G401 (cell line): ENCODE results near the gene MPV17L2. TPM values are rescaled to one million over a fixed set of nuclear protein-coding genes. Genes with fewer than 3 reads are reported as not detected.

Experiments used
- DNase-seq: peaks from one replicate; pipeline ENCODE4 v3.0.0-alpha.2; 2015; ENCODE audit warnings: low spot score
- in situ Hi-C: cut with HindIII; loops from 2 replicates; pipeline ENCODE4 v1.10.0; 2016; ENCODE audit warnings: low sequenced_read_pairs, mixed read lengths
- total RNA-seq: library from RNA; depleted of rRNA; stranded (reverse); fragments of >200 nt; shearing (Covaris generic); gene quantifications from 2 replicates; pipeline ENCODE4 v1.2.3, GENCODE V29; 2014

Gene MPV17L2
- total RNA-seq, 1 experiment from 2014 or later: 30.4 TPM

- in situ Hi-C loops: no loop called here
- no peak for DNase-seq
These were observed 16.4 kb upstream of the MPV17L2 start for GRCh38 chr19:18176367-18177310.

- in situ Hi-C loops: no loop called here
- DNase-seq: no peak
These were observed 13.1 kb upstream of the MPV17L2 start for GRCh38 chr19:18179957-18180356.

- no peak for DNase-seq
- in situ Hi-C loops: no loop called here
These were observed 9.5 kb upstream of the MPV17L2 start for GRCh38 chr19:18183529-18183928.

- in situ Hi-C loops: no loop called here
- DNase-seq: no peak
These were observed 7.5 kb upstream of the MPV17L2 start for GRCh38 chr19:18185538-18185937.

GRCh38 chr19:18190278-18190677 lies 2.7 kb upstream of the MPV17L2 start:
- DNase-seq: no peak

GRCh38 chr19:18191640-18192062 lies 1.4 kb upstream of the MPV17L2 start:
- in situ Hi-C loops: no loop called here
- no peak for DNase-seq

More at GRCh38 chr19:18190278-18190677, 2.7 kb upstream of the MPV17L2 start:
- in situ Hi-C loops: no loop called here

- in situ Hi-C loops: no loop called here
- DNase-seq: no peak
These were observed 566 bp downstream of the MPV17L2 start for GRCh38 chr19:18193388-18194180.

- in situ Hi-C loops: no loop called here
- no peak for DNase-seq
These were observed 1.1 kb downstream of the MPV17L2 start for GRCh38 chr19:18194181-18194530.

- in situ Hi-C loops: no loop called here
- DNase-seq: no peak
These were observed 1.7 kb downstream of the MPV17L2 start for GRCh38 chr19:18194554-18195238.

- DNase-seq: no peak
- in situ Hi-C loops: no loop called here
These were observed 3.5 kb downstream of the MPV17L2 start for GRCh38 chr19:18196511-18196845.

- DNase-seq: no peak
- in situ Hi-C loops: no loop called here
These were observed 4.3 kb downstream of the MPV17L2 start for GRCh38 chr19:18197306-18197705.

- no peak for DNase-seq
- in situ Hi-C loops: no loop called here
These were observed 4.9 kb downstream of the MPV17L2 start for GRCh38 chr19:18197941-18198340.

GRCh38 chr19:18198374-18198773 lies 5.4 kb downstream of the MPV17L2 start:
- DNase-seq: no peak
- in situ Hi-C loops: no loop called here

- in situ Hi-C loops: no loop called here
These were observed 9.4 kb downstream of the MPV17L2 start for GRCh38 chr19:18202397-18202777.

GRCh38 chr19:18202778-18203407 lies 9.9 kb downstream of the MPV17L2 start:
- peak; percentile 44 for DNase-seq
- in situ Hi-C loops: no loop called here

More at GRCh38 chr19:18202397-18202777, 9.4 kb downstream of the MPV17L2 start:
- no peak for DNase-seq

- DNase-seq: peak; percentile 64
- in situ Hi-C loops: no loop called here
These were observed 10.4 kb downstream of the MPV17L2 start for GRCh38 chr19:18203408-18203862.

GRCh38 chr19:18203863-18204393 lies 10.9 kb downstream of the MPV17L2 start, which contains the start of gene RAB3A:
Gene RAB3A, minus strand, starts transcription at chr19:18204042. Its CDS starts 1,302 bp downstream, at chr19:18202740.
- in situ Hi-C loops: no loop called here

GRCh38 chr19:18204394-18205199 lies 11.6 kb downstream of the MPV17L2 start:
- no peak for DNase-seq

More at GRCh38 chr19:18203863-18204393, 10.9 kb downstream of the MPV17L2 start, which contains the start of gene RAB3A:
- DNase-seq: peak; percentile 100

More at GRCh38 chr19:18204394-18205199, 11.6 kb downstream of the MPV17L2 start:
- in situ Hi-C loops: no loop called here
